ENCODE data around the gene DCBLD1.

GRCh38 chr6:117568247-117568646 lies 85.8 kb downstream of the DCBLD1 start:
- TF ChIP-seq CTCF (conservative IDR thresholded peaks at IDR 0.05) = no peak
- no peak for TF ChIP-seq ZFX (IDR thresholded peaks at IDR 0.05)

Data from C4-2B (cell line).